ENCODE measurements around the gene UFL1. TPM values are rescaled to one million over a fixed set of nuclear protein-coding genes. Genes with fewer than 3 reads are reported as not detected.

UFL1 gene
- total RNA-seq, 2 donors from 2014 or later: 16.5 to 27.5 TPM

GRCh38 chr6:96505363-96505762 is 16.2 kb upstream of the UFL1 start:
- no peak overlapping the region for H3K27ac ChIP-seq

GRCh38 chr6:96509281-96509680 is 12.3 kb upstream of the UFL1 start:
- H3K4me3 ChIP-seq: no peak overlapping the region
- TF ChIP-seq, protein P1, sequence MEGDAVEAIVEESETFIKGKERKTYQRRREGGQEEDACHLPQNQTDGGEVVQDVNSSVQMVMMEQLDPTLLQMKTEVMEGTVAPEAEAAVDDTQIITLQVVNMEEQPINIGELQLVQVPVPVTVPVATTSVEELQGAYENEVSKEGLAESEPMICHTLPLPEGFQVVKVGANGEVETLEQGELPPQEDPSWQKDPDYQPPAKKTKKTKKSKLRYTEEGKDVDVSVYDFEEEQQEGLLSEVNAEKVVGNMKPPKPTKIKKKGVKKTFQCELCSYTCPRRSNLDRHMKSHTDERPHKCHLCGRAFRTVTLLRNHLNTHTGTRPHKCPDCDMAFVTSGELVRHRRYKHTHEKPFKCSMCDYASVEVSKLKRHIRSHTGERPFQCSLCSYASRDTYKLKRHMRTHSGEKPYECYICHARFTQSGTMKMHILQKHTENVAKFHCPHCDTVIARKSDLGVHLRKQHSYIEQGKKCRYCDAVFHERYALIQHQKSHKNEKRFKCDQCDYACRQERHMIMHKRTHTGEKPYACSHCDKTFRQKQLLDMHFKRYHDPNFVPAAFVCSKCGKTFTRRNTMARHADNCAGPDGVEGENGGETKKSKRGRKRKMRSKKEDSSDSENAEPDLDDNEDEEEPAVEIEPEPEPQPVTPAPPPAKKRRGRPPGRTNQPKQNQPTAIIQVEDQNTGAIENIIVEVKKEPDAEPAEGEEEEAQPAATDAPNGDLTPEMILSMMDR (IDR thresholded peaks at IDR 0.05): no peak
- no peak overlapping the region for H3K27ac ChIP-seq
- no peaks in the 10 kb centered on the region for H3K4me1 ChIP-seq
- no peaks in the 10 kb centered on the region for H3K27me3 ChIP-seq
- no peak for DNase-seq (ENCODE audit: low spot score)
- H3K36me3 ChIP-seq: peaks cover 6% of the 10 kb centered on the region
- no peaks in the 10 kb centered on the region for H3K9me3 ChIP-seq

More at GRCh38 chr6:96505363-96505762, 16.2 kb upstream of the UFL1 start:
- no peaks in the 10 kb centered on the region for H3K27me3 ChIP-seq
- peaks cover 0 to 5% of the 10 kb centered on the region in 2 donors for H3K9me3 ChIP-seq
- no peaks in the 10 kb centered on the region for H3K36me3 ChIP-seq
- TF ChIP-seq, protein P1 (IDR thresholded peaks at IDR 0.05): no peak
- H3K4me1 ChIP-seq: no peaks in the 10 kb centered on the region
- DNase-seq (ENCODE audit: low spot score): no peak
- H3K4me3 ChIP-seq: no peak overlapping the region

- Histone ChIP-seq H3K9me3 (no peaks in the 10 kb centered on the region), H3K4me1 (peaks cover 0 to 28% of the 10 kb centered on the region in 2 donors), H3K27ac (peak overlapping the region in 1 of 2 donors; percentile 96), H3K27me3 (no peaks in the 10 kb centered on the region), H3K36me3 (peaks cover 6% of the 10 kb centered on the region), H3K4me3 (peak overlapping the region; percentile 67 to 76)
- DNase-seq (ENCODE audit: low spot score): no peak
- TF ChIP-seq, protein P1 (IDR thresholded peaks at IDR 0.05): no peak
Measured at GRCh38 chr6:96520171-96521115, 1.2 kb upstream of the UFL1 start.

- Histone ChIP-seq H3K27me3 (no peaks in the 10 kb centered on the region), H3K27ac (peak overlapping the region; percentile 90 to 96), H3K4me3 (peak overlapping the region; percentile 67 to 76), H3K4me1 (peaks cover 0 to 28% of the 10 kb centered on the region in 2 donors), H3K9me3 (no peaks in the 10 kb centered on the region), H3K36me3 (peaks cover 14% of the 10 kb centered on the region)
- TF ChIP-seq, protein P1 (IDR thresholded peaks at IDR 0.05): no peak
- no peak for DNase-seq (ENCODE audit: low spot score)
Measured at GRCh38 chr6:96521306-96521643, 331 bp upstream of the UFL1 start.

- Histone ChIP-seq H3K36me3 (peaks cover 25% of the 10 kb centered on the region), H3K4me3 (peak overlapping the region; percentile 67 to 76), H3K9me3 (no peaks in the 10 kb centered on the region), H3K4me1 (peaks cover 0 to 28% of the 10 kb centered on the region in 2 donors), H3K27me3 (no peaks in the 10 kb centered on the region), H3K27ac (peak overlapping the region; percentile 90 to 96)
- DNase-seq (ENCODE audit: low spot score): no peak
- TF ChIP-seq, protein P1 (IDR thresholded peaks at IDR 0.05): no peak
Measured at GRCh38 chr6:96522465-96523009, 931 bp downstream of the UFL1 start.

Measured in right atrium auricular region (tissue), 2 donors.